HEK293T (cell line): Measurements from ENCODE around the gene POLR2B.
A peak's percentile ranks its signal among the peaks of the same experiment; 100 is the strongest.

Experiments
- CTCF ChIA-PET: fragments of 350-600 bp; formaldehyde crosslinking; extraction: SDS; loops from one replicate; lab custom pipeline; 2021; ENCODE audit warnings: antibody characterized with exemption, inconsistent platforms; lab: Yijun Ruan, JAX
- POLR2A ChIA-PET: fragments of 350-600 bp; formaldehyde crosslinking; extraction: SDS; loops from one replicate; lab custom pipeline; 2020; ENCODE audit warnings: antibody characterized with exemption, inconsistent platforms; lab: Yijun Ruan, JAX
- DNase-seq: peaks from one replicate; pipeline ENCODE4 v3.0.0; 2012; ENCODE audit warnings: mixed read lengths; ENCODE audit errors: extremely low spot score
- ARNT ChIP-seq: fragments of 450-650 bp; IDR thresholded peaks from 2 replicates; pipeline ENCODE4 v1.6.1; 2017; ENCODE audit warnings: mild to moderate bottlenecking
- BHLHE40 ChIP-seq: fragments of 450-650 bp; IDR thresholded peaks from 2 replicates; pipeline ENCODE4 v1.6.1; 2016; ENCODE audit warnings: mild to moderate bottlenecking, moderate library complexity, borderline replicate concordance
- CTBP1 ChIP-seq: fragments of 450-650 bp; IDR thresholded peaks from 2 replicates; pipeline ENCODE4 v1.6.1; 2016; ENCODE audit warnings: borderline replicate concordance
- ELF4 ChIP-seq: fragments of 450-650 bp; IDR thresholded peaks from 2 replicates; pipeline ENCODE4 v1.6.1; 2017; ENCODE audit warnings: antibody characterized with exemption
- FOXA1 ChIP-seq: fragments of 450-650 bp; IDR thresholded peaks from 2 replicates; pipeline ENCODE4 v1.6.1; 2016; ENCODE audit warnings: mild to moderate bottlenecking
- FOXK2 ChIP-seq: fragments of 450-650 bp; IDR thresholded peaks from 2 replicates; pipeline ENCODE4 v1.6.1; 2016; ENCODE audit warnings: mild to moderate bottlenecking
- FOXM1 ChIP-seq: fragments of 450-650 bp; IDR thresholded peaks from 2 replicates; pipeline ENCODE4 v1.6.1; 2017; ENCODE audit warnings: mild to moderate bottlenecking, borderline replicate concordance
- HDGF ChIP-seq: fragments of 450-650 bp; IDR thresholded peaks from 2 replicates; pipeline ENCODE4 v1.6.1; 2017; ENCODE audit warnings: antibody characterized with exemption, borderline replicate concordance
- L3MBTL2 ChIP-seq: fragments of 450-650 bp; conservative IDR thresholded peaks from 2 replicates; pipeline ENCODE4 v1.6.1; 2016; ENCODE audit warnings: mild to moderate bottlenecking
- LEF1 ChIP-seq: fragments of 450-650 bp; IDR thresholded peaks from 2 replicates; pipeline ENCODE4 v1.6.1; 2017; ENCODE audit warnings: mild to moderate bottlenecking, borderline replicate concordance
- NFRKB ChIP-seq: fragments of 450-650 bp; IDR thresholded peaks from 2 replicates; pipeline ENCODE4 v1.6.1; 2016; ENCODE audit warnings: mild to moderate bottlenecking, moderate library complexity
- SP1 ChIP-seq: fragments of 450-650 bp; IDR thresholded peaks from 2 replicates; pipeline ENCODE4 v1.6.1; 2017
- SUZ12 ChIP-seq: fragments of 450-650 bp; IDR thresholded peaks from 2 replicates; pipeline ENCODE4 v1.6.1; 2016; ENCODE audit warnings: mild to moderate bottlenecking
- TARDBP ChIP-seq: fragments of 450-650 bp; IDR thresholded peaks from 2 replicates; pipeline ENCODE4 v1.6.1; 2016
- ZNF384 ChIP-seq: fragments of 450-650 bp; IDR thresholded peaks from 2 replicates; pipeline ENCODE4 v1.6.1; 2016
- TF ChIP-seq, protein P1 (sequence below): fragments of 450-650 bp; IDR thresholded peaks from 2 replicates; pipeline ENCODE4 v1.6.1; 2016

POLR2B gene

DNA sequence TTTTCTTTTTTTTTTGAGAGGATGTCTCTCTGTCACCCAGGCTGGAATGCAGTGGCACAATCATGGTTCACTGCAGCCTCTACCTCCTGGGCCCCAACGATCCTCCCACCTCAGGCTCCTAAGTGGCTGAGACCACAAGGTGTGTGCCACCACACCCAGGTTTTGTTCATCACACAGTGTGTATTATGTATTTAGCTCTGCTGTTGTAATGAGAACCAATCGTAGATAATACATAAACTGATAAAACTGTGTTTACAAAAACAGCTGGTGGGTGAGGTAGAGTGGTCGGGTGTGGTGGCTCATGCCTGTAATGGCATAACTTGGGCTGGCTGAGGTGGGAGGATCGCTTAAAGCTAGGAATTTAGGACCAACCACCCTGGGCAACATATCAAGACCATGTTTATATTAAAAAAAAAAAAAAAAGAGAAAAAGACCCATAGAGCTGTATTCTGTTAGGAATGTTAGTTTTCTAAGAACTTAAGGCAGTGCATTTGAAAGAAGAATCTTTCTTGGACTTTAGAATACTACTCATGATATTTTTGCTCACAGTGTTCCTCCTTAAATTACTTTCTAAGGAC lies 34.9 kb downstream of the POLR2B start:
- no peak for DNase-seq
- ChIA-PET POLR2A (no interaction called here), CTCF (no interaction called here)
- no peak for TF ChIP-seq FOXK2
- TF ChIP-seq CTBP1: no peak
- no peak for TF ChIP-seq SP1
- no peak for TF ChIP-seq ELF4
- no peak for TF ChIP-seq BHLHE40
- TF ChIP-seq TARDBP: no peak

DNA sequence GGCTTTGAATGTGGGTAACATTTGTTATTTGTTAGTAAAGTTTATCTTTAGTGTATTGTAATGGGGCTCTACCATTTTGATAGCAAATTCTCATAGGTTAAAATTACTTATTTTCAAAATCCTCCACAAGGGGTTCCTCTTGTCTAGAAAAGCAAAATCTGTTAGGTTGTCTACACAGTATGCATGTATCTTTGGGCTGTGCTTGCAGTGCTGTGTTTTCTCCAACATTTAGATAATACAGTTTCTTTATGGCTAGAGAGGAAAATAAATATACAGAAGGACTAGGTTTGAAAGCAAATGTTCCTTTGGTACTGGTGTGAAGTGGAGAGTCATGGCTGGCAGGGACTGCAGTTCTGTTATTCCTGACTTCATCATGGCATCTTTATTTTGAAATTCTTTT lies 40.3 kb downstream of the POLR2B start:
- CTCF ChIA-PET: no interaction called here
- no peak for TF ChIP-seq HDGF
- TF ChIP-seq LEF1: no peak
- no peak for DNase-seq
- POLR2A ChIA-PET: no interaction called here

DNA sequence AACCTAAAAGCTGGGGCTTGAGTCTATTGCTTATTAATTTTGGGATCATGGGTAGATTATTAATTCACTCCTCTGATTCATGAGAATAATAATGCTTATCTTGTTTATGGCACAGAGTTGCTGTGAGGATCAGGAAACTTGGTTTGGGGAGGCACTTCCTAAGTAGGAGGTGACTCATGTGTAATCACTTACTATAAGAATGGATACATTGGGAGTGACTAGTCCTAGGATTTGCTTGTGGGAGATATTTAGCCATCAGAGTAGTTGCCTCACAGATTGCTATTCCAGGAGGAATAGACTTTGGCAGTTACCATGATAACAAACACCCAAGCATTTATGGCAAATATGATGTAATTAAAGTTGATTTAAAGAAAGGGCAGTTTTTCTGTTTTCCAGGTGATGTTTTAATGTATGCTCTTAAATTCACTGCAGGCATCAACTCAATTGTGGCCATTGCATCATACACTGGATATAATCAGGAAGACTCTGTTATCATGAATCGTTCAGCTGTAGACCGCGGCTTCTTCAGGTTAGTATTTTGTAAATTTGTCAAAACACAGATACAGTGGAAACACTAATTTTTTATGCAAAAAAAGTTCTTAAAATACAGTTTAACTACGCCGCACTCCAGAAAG lies 41.9 kb downstream of the POLR2B start:
- CTCF ChIA-PET: no interaction called here
- POLR2A ChIA-PET: no interaction called here
- no peak for TF ChIP-seq ELF4
- no peak for TF ChIP-seq FOXM1
- no peak for TF ChIP-seq CTBP1
- TF ChIP-seq, protein P1, sequence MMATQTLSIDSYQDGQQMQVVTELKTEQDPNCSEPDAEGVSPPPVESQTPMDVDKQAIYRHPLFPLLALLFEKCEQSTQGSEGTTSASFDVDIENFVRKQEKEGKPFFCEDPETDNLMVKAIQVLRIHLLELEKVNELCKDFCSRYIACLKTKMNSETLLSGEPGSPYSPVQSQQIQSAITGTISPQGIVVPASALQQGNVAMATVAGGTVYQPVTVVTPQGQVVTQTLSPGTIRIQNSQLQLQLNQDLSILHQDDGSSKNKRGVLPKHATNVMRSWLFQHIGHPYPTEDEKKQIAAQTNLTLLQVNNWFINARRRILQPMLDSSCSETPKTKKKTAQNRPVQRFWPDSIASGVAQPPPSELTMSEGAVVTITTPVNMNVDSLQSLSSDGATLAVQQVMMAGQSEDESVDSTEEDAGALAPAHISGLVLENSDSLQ: no peak
- no peak for TF ChIP-seq FOXK2
- no peak for TF ChIP-seq TARDBP
- no peak for TF ChIP-seq LEF1
- no peak for DNase-seq

DNA sequence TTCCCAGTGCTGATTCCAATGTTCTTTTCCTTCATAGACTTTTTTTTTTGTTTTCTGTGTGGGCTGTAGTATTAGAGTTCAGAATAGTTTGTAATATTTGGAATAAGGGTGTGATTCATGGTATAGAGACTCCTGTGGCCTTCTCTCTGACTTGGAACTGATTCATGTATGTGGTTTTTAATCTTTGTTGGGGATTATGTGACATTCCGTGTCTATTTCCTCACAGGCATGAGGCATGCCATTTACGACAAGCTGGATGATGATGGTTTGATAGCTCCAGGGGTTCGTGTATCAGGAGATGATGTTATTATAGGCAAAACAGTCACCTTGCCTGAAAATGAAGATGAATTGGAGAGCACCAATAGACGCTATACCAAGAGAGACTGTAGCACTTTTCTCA lies 44.4 kb downstream of the POLR2B start:
- TF ChIP-seq FOXA1: no peak
- no peak for TF ChIP-seq SUZ12
- no peak for TF ChIP-seq L3MBTL2
- no peak for TF ChIP-seq ARNT
- no peak for TF ChIP-seq ZNF384
- no peak for TF ChIP-seq SP1
- no peak for TF ChIP-seq FOXM1
- TF ChIP-seq FOXK2: no peak
- TF ChIP-seq ELF4: no peak
- no peak for TF ChIP-seq TARDBP
- no peak for TF ChIP-seq NFRKB
- no peak for TF ChIP-seq HDGF
- no peak for TF ChIP-seq CTBP1
- TF ChIP-seq LEF1: no peak
- no peak for DNase-seq
- ChIA-PET CTCF (no interaction called here), POLR2A (no interaction called here)

DNA sequence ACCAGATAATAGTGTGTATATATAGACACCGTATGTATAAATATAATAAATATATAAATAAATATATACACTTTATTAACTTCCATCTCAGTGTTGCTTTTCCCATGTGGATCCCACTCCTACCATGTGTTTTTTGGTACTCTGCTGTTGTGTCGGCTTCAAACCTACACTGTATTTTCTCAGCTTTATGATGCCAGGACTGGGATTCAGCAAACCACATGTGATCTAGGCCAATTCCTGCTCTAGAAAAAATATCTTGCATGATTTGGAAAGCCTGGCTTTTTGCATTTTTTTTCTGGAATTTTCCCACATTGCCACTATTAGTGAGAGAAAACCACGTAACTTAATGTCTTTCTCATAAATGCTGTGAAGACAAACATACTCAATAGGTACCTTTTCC lies 55.8 kb downstream of the POLR2B start:
- TF ChIP-seq L3MBTL2 (no peak), TARDBP (no peak), NFRKB (no peak), HDGF (no peak), BHLHE40 (no peak), CTBP1 (no peak), FOXA1 (no peak), FOXM1 (no peak), ELF4 (no peak)
- TF ChIP-seq, protein P1: no peak
- ChIA-PET POLR2A (no interaction called here), CTCF (interaction anchor here (1.9 kb wide), 1 partner anchor 129 kb away, joined by 9 read pairs; no protein-coding TSS in a partner anchor)
- DNase-seq: no peak

- peak; percentile 77 for DNase-seq
- TF ChIP-seq L3MBTL2 (no peak), HDGF (no peak), FOXK2 (no peak), TARDBP (no peak), SP1 (no peak), FOXM1 (no peak), FOXA1 (no peak), ZNF384 (no peak), LEF1 (no peak), ELF4 (no peak)
- ChIA-PET POLR2A (no interaction called here), CTCF (interaction anchor here (0.6 to 1.8 kb wide), 17 partner anchors 9 to 389 kb away, joined by 3 to 25 read pairs (median 4); no protein-coding TSS in a partner anchor)
These were observed 59.4 kb downstream of the POLR2B start for GRCh38 chr4:57037982-57038604.

- DNase-seq: no peak
- CTCF ChIA-PET: no interaction called here
- POLR2A ChIA-PET: interaction anchor here (0.6 kb wide), 1 partner anchor 80 kb away, joined by 3 read pairs; no protein-coding TSS in a partner anchor
- TF ChIP-seq NFRKB: no peak
- TF ChIP-seq SP1: no peak
- no peak for TF ChIP-seq FOXM1
These were observed 60.6 kb downstream of the POLR2B start for GRCh38 chr4:57039345-57039744.
